GM18867 (cell line): Measurements from ENCODE around the gene MTMR2.

Experiments
- ATAC-seq: cut with Tn5 transposase; IDR thresholded peaks from one replicate; pipeline ENCODE4 v1.9.1; 2021; ENCODE audit warnings: mild to moderate bottlenecking, moderate library complexity; ENCODE audit not compliant: unreplicated experiment

Gene MTMR2

GRCh38 chr11:95788921-95789505, 134.9 kb downstream of the MTMR2 start:
- no peak for ATAC-seq
